ENCODE measurements around the gene RPRD2. TPM values are rescaled to one million over a fixed set of nuclear protein-coding genes. Genes with fewer than 3 reads are reported as not detected.

Gene RPRD2
- total and polyA plus RNA-seq, 2 experiments from 2014 or later = 16.8 to 20.4 TPM

DNA sequence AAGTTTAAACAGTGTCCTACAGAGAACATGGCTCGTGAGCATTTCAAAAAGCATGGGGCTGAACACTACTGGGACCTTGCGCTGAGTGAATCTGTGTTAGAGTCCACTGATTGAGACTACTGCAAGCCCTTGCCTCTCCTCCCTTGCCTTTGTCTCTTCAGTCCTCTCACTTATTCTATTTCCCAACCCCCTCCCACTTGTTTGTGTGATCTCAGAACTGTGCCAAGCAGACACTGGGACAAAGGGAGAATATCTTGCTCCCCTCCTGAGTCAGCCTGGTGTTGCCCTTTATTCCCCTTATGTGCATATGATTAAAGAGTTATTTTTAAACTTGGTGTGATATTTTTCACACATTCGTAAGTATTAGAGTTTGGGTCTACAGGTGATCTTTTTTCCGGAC, 11.1 kb upstream of the RPRD2 start (continued):
- TF ChIP-seq JUNB (IDR thresholded peaks at IDR 0.05; ENCODE audit: unreplicated experiment) (no peak), POLR2AphosphoS5 (IDR thresholded peaks at IDR 0.05; ENCODE audit: low read depth) (no peak), STAT1 (IDR thresholded peaks at IDR 0.05; ENCODE audit: unreplicated experiment) (no peak)
- TF ChIP-seq, protein P1, sequence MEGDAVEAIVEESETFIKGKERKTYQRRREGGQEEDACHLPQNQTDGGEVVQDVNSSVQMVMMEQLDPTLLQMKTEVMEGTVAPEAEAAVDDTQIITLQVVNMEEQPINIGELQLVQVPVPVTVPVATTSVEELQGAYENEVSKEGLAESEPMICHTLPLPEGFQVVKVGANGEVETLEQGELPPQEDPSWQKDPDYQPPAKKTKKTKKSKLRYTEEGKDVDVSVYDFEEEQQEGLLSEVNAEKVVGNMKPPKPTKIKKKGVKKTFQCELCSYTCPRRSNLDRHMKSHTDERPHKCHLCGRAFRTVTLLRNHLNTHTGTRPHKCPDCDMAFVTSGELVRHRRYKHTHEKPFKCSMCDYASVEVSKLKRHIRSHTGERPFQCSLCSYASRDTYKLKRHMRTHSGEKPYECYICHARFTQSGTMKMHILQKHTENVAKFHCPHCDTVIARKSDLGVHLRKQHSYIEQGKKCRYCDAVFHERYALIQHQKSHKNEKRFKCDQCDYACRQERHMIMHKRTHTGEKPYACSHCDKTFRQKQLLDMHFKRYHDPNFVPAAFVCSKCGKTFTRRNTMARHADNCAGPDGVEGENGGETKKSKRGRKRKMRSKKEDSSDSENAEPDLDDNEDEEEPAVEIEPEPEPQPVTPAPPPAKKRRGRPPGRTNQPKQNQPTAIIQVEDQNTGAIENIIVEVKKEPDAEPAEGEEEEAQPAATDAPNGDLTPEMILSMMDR (conservative IDR thresholded peaks at IDR 0.05; ENCODE audit: low read depth in 2 of 2) = no peak

DNA sequence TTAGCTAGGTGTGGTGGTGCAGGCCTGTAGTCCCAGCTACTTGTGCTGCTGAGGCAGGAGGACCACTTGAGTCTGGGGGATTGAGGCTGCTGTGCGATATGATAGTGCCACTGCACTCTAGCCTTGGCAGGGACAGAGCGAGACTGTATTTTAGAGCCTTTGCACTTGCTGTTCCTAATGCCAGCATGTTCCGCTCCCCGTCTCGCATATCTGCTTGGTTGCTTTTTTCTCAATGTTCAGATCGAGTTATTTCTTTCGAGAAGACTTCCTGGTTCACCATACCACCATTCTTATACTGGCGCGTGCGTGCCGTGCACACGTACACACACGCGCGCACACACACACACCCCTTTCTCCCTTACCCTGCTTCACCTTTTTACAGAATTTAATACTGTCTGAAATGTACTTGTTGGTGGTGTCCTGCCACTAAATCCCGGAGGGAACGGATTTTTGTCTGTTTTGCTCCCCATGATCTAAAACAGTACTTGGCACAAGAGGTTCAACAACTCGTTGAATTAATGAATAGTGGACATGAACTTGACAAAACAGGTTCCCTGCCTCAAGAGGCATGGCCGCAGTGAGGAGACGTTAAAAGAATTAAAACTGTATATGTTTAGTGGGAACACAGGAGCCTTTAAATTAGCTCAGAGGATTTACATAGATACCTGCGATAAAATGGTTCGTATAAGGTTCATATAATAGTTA, 1.1 kb upstream of the RPRD2 start:
- Mint-ChIP-seq H3K27me3 (ENCODE audit: insufficient read depth, low read depth, poor library complexity) (peaks cover 10% of the 10 kb centered on the region), H3K4me1 (peaks cover 14% of the 10 kb centered on the region; the same call in 2 of the 3 replicates), H3K4me3 (peak overlapping the region; percentile 98), H3K9me3 (no peaks in the 10 kb centered on the region), H3K27ac (peak overlapping the region; percentile 100), H3K36me3 (ENCODE audit: low read depth) (peaks cover 9% of the 10 kb centered on the region)
- Histone ChIP-seq H3F3A (replicated peaks; ENCODE audit: low read depth) (0 out of 2 replicates have a peak, but pooled peaks cover 7% of the 10 kb centered on the region), H4K20me1 (replicated peaks; ENCODE audit: insufficient read depth) (no peaks in the 10 kb centered on the region), H2AFZ (no peak overlapping the region), H3K4me1 (ENCODE audit: insufficient read depth) (peaks cover 12% of the 10 kb centered on the region), H3K27ac (ENCODE audit: low read depth) (peak overlapping the region; percentile 95), H3K4me3 (peak overlapping the region; percentile 77), H3K9me2 (ENCODE audit: insufficient read depth) (no peaks in the 10 kb centered on the region), H3K79me2 (replicated peaks; ENCODE audit: insufficient read depth) (peaks cover 33% of the 10 kb centered on the region), H3K27me3 (ENCODE audit: insufficient read depth) (no peaks in the 10 kb centered on the region), H3K36me3 (ENCODE audit: insufficient read depth) (no peaks in the 10 kb centered on the region), H3K4me2 (peak overlapping the region; percentile 69)
- DNase-seq (ENCODE audit: low spot score) = peak; percentile 13
- no peak for ATAC-seq
- TF ChIP-seq CREB1 (CRISPR knock-in tag; IDR thresholded peaks at IDR 0.05; ENCODE audit: low read depth) (no peak), ZNF331 (CRISPR knock-in tag; IDR thresholded peaks at IDR 0.05; ENCODE audit: low read depth) (no peak), STAT1 (IDR thresholded peaks at IDR 0.05; ENCODE audit: unreplicated experiment) (no peak), ZNF114 (CRISPR knock-in tag; IDR thresholded peaks at IDR 0.05) (no peak), JUNB (IDR thresholded peaks at IDR 0.05; ENCODE audit: unreplicated experiment) (no peak), POLR2AphosphoS5 (IDR thresholded peaks at IDR 0.05; ENCODE audit: low read depth) (no peak), EZH2phosphoT487 (IDR thresholded peaks at IDR 0.05; ENCODE audit: unreplicated experiment) (no peak), EZH2 (IDR thresholded peaks at IDR 0.05; ENCODE audit: low read depth, unreplicated experiment) (no peak)
- TF ChIP-seq, protein P2, sequence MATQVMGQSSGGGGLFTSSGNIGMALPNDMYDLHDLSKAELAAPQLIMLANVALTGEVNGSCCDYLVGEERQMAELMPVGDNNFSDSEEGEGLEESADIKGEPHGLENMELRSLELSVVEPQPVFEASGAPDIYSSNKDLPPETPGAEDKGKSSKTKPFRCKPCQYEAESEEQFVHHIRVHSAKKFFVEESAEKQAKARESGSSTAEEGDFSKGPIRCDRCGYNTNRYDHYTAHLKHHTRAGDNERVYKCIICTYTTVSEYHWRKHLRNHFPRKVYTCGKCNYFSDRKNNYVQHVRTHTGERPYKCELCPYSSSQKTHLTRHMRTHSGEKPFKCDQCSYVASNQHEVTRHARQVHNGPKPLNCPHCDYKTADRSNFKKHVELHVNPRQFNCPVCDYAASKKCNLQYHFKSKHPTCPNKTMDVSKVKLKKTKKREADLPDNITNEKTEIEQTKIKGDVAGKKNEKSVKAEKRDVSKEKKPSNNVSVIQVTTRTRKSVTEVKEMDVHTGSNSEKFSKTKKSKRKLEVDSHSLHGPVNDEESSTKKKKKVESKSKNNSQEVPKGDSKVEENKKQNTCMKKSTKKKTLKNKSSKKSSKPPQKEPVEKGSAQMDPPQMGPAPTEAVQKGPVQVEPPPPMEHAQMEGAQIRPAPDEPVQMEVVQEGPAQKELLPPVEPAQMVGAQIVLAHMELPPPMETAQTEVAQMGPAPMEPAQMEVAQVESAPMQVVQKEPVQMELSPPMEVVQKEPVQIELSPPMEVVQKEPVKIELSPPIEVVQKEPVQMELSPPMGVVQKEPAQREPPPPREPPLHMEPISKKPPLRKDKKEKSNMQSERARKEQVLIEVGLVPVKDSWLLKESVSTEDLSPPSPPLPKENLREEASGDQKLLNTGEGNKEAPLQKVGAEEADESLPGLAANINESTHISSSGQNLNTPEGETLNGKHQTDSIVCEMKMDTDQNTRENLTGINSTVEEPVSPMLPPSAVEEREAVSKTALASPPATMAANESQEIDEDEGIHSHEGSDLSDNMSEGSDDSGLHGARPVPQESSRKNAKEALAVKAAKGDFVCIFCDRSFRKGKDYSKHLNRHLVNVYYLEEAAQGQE (IDR thresholded peaks at IDR 0.05; ENCODE audit: unreplicated experiment) = no peak
- TF ChIP-seq, protein P3, sequence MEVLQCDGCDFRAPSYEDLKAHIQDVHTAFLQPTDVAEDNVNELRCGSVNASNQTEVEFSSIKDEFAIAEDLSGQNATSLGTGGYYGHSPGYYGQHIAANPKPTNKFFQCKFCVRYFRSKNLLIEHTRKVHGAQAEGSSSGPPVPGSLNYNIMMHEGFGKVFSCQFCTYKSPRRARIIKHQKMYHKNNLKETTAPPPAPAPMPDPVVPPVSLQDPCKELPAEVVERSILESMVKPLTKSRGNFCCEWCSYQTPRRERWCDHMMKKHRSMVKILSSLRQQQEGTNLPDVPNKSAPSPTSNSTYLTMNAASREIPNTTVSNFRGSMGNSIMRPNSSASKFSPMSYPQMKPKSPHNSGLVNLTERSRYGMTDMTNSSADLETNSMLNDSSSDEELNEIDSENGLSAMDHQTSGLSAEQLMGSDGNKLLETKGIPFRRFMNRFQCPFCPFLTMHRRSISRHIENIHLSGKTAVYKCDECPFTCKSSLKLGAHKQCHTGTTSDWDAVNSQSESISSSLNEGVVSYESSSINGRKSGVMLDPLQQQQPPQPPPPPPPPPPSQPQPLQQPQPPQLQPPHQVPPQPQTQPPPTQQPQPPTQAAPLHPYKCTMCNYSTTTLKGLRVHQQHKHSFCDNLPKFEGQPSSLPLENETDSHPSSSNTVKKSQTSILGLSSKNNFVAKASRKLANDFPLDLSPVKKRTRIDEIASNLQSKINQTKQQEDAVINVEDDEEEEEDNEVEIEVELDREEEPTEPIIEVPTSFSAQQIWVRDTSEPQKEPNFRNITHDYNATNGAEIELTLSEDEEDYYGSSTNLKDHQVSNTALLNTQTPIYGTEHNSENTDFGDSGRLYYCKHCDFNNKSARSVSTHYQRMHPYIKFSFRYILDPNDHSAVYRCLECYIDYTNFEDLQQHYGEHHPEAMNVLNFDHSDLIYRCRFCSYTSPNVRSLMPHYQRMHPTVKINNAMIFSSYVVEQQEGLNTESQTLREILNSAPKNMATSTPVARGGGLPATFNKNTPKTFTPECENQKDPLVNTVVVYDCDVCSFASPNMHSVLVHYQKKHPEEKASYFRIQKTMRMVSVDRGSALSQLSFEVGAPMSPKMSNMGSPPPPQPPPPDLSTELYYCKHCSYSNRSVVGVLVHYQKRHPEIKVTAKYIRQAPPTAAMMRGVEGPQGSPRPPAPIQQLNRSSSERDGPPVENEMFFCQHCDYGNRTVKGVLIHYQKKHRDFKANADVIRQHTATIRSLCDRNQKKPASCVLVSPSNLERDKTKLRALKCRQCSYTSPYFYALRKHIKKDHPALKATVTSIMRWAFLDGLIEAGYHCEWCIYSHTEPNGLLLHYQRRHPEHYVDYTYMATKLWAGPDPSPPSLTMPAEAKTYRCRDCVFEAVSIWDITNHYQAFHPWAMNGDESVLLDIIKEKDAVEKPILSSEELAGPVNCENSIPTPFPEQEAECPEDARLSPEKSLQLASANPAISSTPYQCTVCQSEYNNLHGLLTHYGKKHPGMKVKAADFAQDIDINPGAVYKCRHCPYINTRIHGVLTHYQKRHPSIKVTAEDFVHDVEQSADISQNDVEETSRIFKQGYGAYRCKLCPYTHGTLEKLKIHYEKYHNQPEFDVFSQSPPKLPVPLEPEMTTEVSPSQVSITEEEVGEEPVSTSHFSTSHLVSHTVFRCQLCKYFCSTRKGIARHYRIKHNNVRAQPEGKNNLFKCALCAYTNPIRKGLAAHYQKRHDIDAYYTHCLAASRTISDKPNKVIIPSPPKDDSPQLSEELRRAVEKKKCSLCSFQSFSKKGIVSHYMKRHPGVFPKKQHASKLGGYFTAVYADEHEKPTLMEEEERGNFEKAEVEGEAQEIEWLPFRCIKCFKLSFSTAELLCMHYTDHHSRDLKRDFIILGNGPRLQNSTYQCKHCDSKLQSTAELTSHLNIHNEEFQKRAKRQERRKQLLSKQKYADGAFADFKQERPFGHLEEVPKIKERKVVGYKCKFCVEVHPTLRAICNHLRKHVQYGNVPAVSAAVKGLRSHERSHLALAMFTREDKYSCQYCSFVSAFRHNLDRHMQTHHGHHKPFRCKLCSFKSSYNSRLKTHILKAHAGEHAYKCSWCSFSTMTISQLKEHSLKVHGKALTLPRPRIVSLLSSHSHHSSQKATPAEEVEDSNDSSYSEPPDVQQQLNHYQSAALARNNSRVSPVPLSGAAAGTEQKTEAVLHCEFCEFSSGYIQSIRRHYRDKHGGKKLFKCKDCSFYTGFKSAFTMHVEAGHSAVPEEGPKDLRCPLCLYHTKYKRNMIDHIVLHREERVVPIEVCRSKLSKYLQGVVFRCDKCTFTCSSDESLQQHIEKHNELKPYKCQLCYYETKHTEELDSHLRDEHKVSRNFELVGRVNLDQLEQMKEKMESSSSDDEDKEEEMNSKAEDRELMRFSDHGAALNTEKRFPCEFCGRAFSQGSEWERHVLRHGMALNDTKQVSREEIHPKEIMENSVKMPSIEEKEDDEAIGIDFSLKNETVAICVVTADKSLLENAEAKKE (CRISPR knock-in tag; IDR thresholded peaks at IDR 0.05) = no peak
- TF ChIP-seq, protein P4, sequence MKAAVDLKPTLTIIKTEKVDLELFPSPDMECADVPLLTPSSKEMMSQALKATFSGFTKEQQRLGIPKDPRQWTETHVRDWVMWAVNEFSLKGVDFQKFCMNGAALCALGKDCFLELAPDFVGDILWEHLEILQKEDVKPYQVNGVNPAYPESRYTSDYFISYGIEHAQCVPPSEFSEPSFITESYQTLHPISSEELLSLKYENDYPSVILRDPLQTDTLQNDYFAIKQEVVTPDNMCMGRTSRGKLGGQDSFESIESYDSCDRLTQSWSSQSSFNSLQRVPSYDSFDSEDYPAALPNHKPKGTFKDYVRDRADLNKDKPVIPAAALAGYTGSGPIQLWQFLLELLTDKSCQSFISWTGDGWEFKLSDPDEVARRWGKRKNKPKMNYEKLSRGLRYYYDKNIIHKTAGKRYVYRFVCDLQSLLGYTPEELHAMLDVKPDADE (IDR thresholded peaks at IDR 0.05) = no peak
